ENCODE data around the gene ZNF554. TPM values are rescaled to one million over a fixed set of nuclear protein-coding genes. Genes with fewer than 3 reads are reported as not detected.

Gene ZNF554
- total and polyA plus RNA-seq, 2 experiments from 2014 or later, result 4.0 to 5.5 TPM

DNA sequence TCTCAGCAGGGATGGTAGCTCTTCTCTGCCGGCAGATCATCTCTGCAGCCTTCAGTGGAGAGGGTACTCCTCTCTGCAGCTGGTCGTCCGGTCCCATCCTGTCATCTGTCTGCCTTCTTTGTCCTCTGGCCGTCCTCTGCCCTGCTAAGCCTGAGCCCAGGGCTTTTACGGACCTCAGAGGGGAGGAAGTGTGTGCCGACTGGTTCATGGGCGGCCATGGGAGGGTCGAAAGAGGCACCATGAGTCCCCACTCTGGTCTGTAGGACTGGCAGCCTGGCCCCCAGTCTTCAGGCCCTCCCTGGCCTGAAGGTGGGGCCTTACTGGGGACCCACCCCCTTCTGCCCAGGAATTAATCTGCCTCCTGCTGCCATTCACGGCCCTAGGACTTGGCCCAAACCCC, 4.0 kb downstream of the ZNF554 start:
- TF ChIP-seq CTCF (IDR thresholded peaks at IDR 0.05; ENCODE audit: poor library complexity) (no peak), EZH2phosphoT487 (IDR thresholded peaks at IDR 0.05; ENCODE audit: low read depth, severe bottlenecking, unreplicated experiment) (no peak), EZH2 (IDR thresholded peaks at IDR 0.05; ENCODE audit: borderline replicate concordance) (no peak)
- peaks cover 22% of the 10 kb centered on the region for H3K79me2 ChIP-seq
- no peak overlapping the region for H3K4me3 ChIP-seq
- H3K9me3 ChIP-seq (ENCODE audit: low read depth), result no peaks in the 10 kb centered on the region
- no peaks in the 10 kb centered on the region for H3K27me3 ChIP-seq
- H3K27ac ChIP-seq, result no peak overlapping the region
- H2AFZ ChIP-seq, result no peak overlapping the region
- no peaks in the 10 kb centered on the region for H4K20me1 ChIP-seq (ENCODE audit: insufficient read depth, poor library complexity, severe bottlenecking)
- H3K9me2 ChIP-seq (replicated peaks; ENCODE audit: insufficient read depth), result no peaks in the 10 kb centered on the region
- no peak overlapping the region for H3K4me2 ChIP-seq
- WGBS (ENCODE audit: low lambda C conversion rate, missing lambda C conversion rate), result 92% methylated on average over 9 of the region's 9 CpGs
- no peak for DNase-seq (ENCODE audit: low spot score)
- H3K4me1 ChIP-seq (ENCODE audit: insufficient read depth), result peaks cover 4% of the 10 kb centered on the region
- no peaks in the 10 kb centered on the region for H3K36me3 ChIP-seq (replicated peaks; ENCODE audit: insufficient read depth, low read depth)

- DNase-seq (ENCODE audit: low spot score), result no peak
- Histone ChIP-seq H3K4me2 (no peak overlapping the region), H3K4me1 (ENCODE audit: insufficient read depth) (peaks cover 4% of the 10 kb centered on the region), H3K4me3 (no peak overlapping the region), H3K27me3 (no peaks in the 10 kb centered on the region), H3K9me2 (replicated peaks; ENCODE audit: insufficient read depth) (no peaks in the 10 kb centered on the region), H3K9me3 (ENCODE audit: low read depth) (no peaks in the 10 kb centered on the region), H4K20me1 (ENCODE audit: insufficient read depth, poor library complexity, severe bottlenecking) (no peaks in the 10 kb centered on the region), H3K36me3 (replicated peaks; ENCODE audit: insufficient read depth, low read depth) (no peaks in the 10 kb centered on the region), H3K79me2 (peaks cover 22% of the 10 kb centered on the region), H3K27ac (no peak overlapping the region), H2AFZ (no peak overlapping the region)
- 71% methylated on average over 8 of the region's 8 CpGs for WGBS (ENCODE audit: low lambda C conversion rate, missing lambda C conversion rate)
- TF ChIP-seq CTCF (IDR thresholded peaks at IDR 0.05; ENCODE audit: poor library complexity), result no peak
- no peak for TF ChIP-seq EZH2phosphoT487 (IDR thresholded peaks at IDR 0.05; ENCODE audit: low read depth, severe bottlenecking, unreplicated experiment)
- TF ChIP-seq EZH2 (IDR thresholded peaks at IDR 0.05; ENCODE audit: borderline replicate concordance), result no peak
Observed at GRCh38 chr19:2824129-2824528, 4.5 kb downstream of the ZNF554 start.

DNA sequence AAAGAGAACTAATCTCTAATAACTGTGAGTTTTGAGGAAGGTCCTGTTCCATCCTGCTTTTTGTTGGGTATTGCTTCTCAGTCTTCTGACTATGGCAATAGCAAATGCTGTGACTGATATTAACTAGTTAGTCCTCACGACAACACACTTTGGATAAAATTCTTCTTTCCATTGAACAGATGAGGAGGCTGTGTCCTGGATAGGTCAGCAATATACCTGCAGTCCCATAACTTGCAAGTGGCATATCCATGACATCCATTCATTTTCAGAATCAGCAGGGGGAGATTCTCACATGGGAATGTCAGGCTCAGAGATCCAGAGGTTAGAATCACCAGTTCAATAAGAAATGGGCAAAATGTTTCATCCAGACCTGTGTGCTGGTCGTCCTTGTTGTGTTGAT, 7.4 kb downstream of the ZNF554 start:
- 96% methylated on average over 2 of the region's 2 CpGs for WGBS (ENCODE audit: low lambda C conversion rate, missing lambda C conversion rate)
- Histone ChIP-seq H3K27me3 (no peaks in the 10 kb centered on the region), H3K9me3 (ENCODE audit: low read depth) (no peaks in the 10 kb centered on the region), H2AFZ (no peak overlapping the region), H3K79me2 (peaks cover 2% of the 10 kb centered on the region), H3K9me2 (replicated peaks; ENCODE audit: insufficient read depth) (no peaks in the 10 kb centered on the region), H4K20me1 (ENCODE audit: insufficient read depth, poor library complexity, severe bottlenecking) (no peaks in the 10 kb centered on the region), H3K27ac (no peak overlapping the region), H3K36me3 (replicated peaks; ENCODE audit: insufficient read depth, low read depth) (no peaks in the 10 kb centered on the region), H3K4me2 (no peak overlapping the region), H3K4me3 (no peak overlapping the region), H3K4me1 (ENCODE audit: insufficient read depth) (no peaks in the 10 kb centered on the region)
- TF ChIP-seq CTCF (IDR thresholded peaks at IDR 0.05; ENCODE audit: poor library complexity), result no peak
- no peak for TF ChIP-seq EZH2 (IDR thresholded peaks at IDR 0.05; ENCODE audit: borderline replicate concordance)
- TF ChIP-seq EZH2phosphoT487 (IDR thresholded peaks at IDR 0.05; ENCODE audit: low read depth, severe bottlenecking, unreplicated experiment), result no peak
- DNase-seq (ENCODE audit: low spot score), result no peak

Measured in hepatocyte (in vitro differentiated cells).